Large intestine (tissue), 3 donors: Measurements from ENCODE around the gene CDK19. TPM values are rescaled to one million over a fixed set of nuclear protein-coding genes. Genes with fewer than 3 reads are reported as not detected.

ENCODE experiments used
- DNase-seq, 2 donors: peaks; one replicate each; pipeline versions ENCODE4 v3.0.0 to v3.0.0-alpha.2; 2013
- H3K27ac ChIP-seq: one replicate; pipeline ENCODE4 v1.5.1; 2013; ENCODE audit warnings: low read length
- H3K27me3 ChIP-seq: 2 replicates; pipeline ENCODE4 v1.6.1; 2013; ENCODE audit warnings: low read length; ENCODE audit not compliant: control insufficient read depth, insufficient read depth
- H3K36me3 ChIP-seq: 2 replicates; pipeline ENCODE4 v1.6.1; 2013; ENCODE audit warnings: low read length; ENCODE audit not compliant: control insufficient read depth, insufficient read depth
- H3K4me1 ChIP-seq: one replicate; pipeline ENCODE4 v1.6.1; 2013; ENCODE audit warnings: low read length; ENCODE audit not compliant: control insufficient read depth, insufficient read depth
- H3K4me3 ChIP-seq: one replicate; pipeline ENCODE4 v1.5.1; 2013; ENCODE audit warnings: low read length
- H3K9me3 ChIP-seq: one replicate; pipeline ENCODE4 v1.6.1; 2013; ENCODE audit warnings: mild to moderate bottlenecking, low read depth, low read length, moderate library complexity; ENCODE audit not compliant: control insufficient read depth
- WGBS: methylation state at CpG from one replicate; pipeline ENCODE4 v1.1.5; 2013; ENCODE audit warnings: low lambda C conversion rate; ENCODE audit not compliant: insufficient coverage; 5-methylcytosine and 5-hydroxymethylcytosine counted together
- polyA plus RNA-seq: library from polyadenylated mRNA; unstranded; fragments of 120-200 nt; gene quantifications from one replicate; pipeline ENCODE4 v1.2.1, GENCODE V29; 2013

CDK19 gene
- polyA plus RNA-seq, 1 donor: 18.3 TPM

DNA sequence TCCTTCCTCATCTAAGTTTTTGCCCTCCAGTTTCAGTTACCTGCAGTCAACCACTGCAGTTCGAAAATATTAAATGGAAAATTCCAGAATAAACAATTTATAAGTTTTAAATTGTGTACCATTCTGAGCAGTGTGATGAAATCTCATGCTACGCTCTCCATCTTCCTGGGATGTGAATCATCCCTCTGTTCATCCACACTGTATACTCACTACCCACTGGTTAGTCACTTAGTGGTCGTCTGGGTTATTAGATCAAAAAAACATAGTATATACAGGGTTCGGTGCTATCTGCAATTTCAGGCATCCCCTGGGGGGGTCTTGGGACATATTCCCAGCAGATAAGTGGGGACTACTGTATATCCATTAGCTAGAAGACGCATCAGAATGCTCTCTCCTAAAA is 186.9 kb downstream of the CDK19 start:
- Histone ChIP-seq H3K4me1 (no peaks in the 10 kb centered on the region), H3K27ac (no peak overlapping the region), H3K4me3 (no peak overlapping the region), H3K9me3 (no peaks in the 10 kb centered on the region), H3K36me3 (peaks cover 6% of the 10 kb centered on the region), H3K27me3 (no peaks in the 10 kb centered on the region)
- WGBS: 100% methylated on average over 1 of the region's 5 CpGs
- DNase-seq: no peak

- H3K36me3 ChIP-seq: peaks cover 20% of the 10 kb centered on the region
- H3K9me3 ChIP-seq: no peaks in the 10 kb centered on the region
- no peaks in the 10 kb centered on the region for H3K4me1 ChIP-seq
- H3K4me3 ChIP-seq: no peak overlapping the region
- WGBS: 78% methylated on average over 1 of the region's 1 CpG
- H3K27me3 ChIP-seq: no peaks in the 10 kb centered on the region
- no peak overlapping the region for H3K27ac ChIP-seq
- DNase-seq: no peak
Measured at GRCh38 chr6:110626442-110626841, 188.8 kb downstream of the CDK19 start.

DNA sequence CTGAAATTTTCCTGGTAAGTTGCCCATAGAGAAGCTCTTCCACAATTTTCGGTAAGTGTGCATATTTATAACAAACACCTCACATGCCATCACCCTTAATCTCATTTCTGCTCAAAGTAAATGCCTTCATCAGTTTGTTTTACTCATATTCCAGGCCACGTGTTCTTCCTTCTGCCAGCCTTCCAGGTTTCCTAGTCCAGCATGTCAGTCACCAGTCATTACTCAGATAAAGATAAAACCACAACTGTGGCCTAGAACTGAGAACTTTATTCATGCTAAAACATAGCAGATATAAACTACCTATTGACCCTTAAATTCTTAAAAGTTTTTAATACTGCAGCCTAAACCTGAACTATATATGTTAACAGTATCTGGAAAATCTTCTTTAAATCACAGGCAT is 189.4 kb downstream of the CDK19 start:
- no peak for DNase-seq
- WGBS: 67% methylated on average over 1 of the region's 2 CpGs

DNA sequence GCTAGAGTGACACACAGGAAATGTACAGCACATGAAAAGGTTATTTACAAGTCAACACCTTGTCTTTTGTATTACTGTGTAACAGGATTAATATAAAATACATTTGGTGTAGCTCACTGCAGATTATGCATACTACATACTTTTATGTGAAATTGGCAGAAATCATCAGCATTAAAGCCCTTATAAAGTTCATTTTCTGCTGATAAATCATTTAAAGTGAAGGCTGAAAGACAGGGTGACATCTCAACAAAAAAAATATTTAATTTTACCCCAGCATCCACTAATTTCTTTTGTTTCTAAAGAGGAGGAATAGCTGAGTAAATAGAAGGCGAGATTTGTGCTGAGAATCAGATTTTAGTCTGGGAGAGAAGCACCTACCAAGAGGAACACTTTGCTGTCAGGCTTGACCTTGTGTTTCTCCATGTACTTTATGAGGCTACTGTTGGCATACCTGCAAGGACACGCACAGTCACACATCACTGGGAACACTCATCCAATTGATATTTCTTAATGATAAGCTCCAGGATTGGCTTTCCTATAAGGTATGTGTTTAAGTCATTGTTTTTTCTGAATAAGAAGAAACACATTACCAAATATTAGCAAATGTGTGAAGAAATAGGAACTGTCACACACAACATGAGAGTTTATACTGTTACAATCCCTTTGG is 192.2 kb downstream of the CDK19 start:
- DNase-seq: no peak
- Histone ChIP-seq H3K36me3 (peaks cover 30% of the 10 kb centered on the region), H3K27ac (no peak overlapping the region), H3K4me1 (peaks cover 7% of the 10 kb centered on the region), H3K27me3 (no peaks in the 10 kb centered on the region), H3K4me3 (no peak overlapping the region), H3K9me3 (no peaks in the 10 kb centered on the region)
- WGBS: no CpG with 5 or more reads among the region's 2 CpGs

More for the DNA sequence above, 189.4 kb downstream of the CDK19 start:
- Histone ChIP-seq H3K27me3 (no peaks in the 10 kb centered on the region), H3K36me3 (peaks cover 25% of the 10 kb centered on the region), H3K27ac (no peak overlapping the region), H3K4me3 (no peak overlapping the region), H3K4me1 (no peaks in the 10 kb centered on the region), H3K9me3 (no peaks in the 10 kb centered on the region)

DNA sequence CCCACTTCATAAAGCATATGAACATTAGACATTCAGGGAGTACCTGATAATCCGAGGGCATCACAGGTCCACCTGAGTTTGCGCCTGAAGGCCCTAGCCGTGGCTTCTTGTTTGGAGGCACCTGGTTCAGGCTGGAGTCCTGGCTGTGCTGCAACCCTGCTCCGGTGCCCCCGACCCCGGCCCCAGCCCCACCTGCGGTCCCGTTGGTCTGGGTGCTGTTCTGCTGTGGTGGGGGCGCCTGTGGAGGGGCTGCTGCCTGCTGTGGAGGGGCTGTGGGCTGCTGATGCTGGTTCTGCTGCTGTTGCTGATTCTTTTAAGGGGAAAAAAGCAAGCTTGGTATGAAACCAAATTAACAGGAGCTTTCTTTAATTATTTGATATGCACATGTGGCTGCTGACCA is 194.2 kb downstream of the CDK19 start:
- no peak for DNase-seq
- Histone ChIP-seq H3K27ac (no peak overlapping the region), H3K9me3 (no peaks in the 10 kb centered on the region), H3K27me3 (no peaks in the 10 kb centered on the region), H3K36me3 (peaks cover 33% of the 10 kb centered on the region), H3K4me1 (peaks cover 7% of the 10 kb centered on the region), H3K4me3 (no peak overlapping the region)
- WGBS: no CpG with 5 or more reads among the region's 9 CpGs

GRCh38 chr6:110620065-110620464 is 195.2 kb downstream of the CDK19 start:
- 17% methylated on average over 1 of the region's 1 CpG for WGBS
- Histone ChIP-seq H3K27me3 (no peaks in the 10 kb centered on the region), H3K36me3 (peaks cover 33% of the 10 kb centered on the region), H3K4me3 (no peak overlapping the region), H3K27ac (no peak overlapping the region), H3K9me3 (no peaks in the 10 kb centered on the region), H3K4me1 (peaks cover 7% of the 10 kb centered on the region)
- DNase-seq: no peak

DNA sequence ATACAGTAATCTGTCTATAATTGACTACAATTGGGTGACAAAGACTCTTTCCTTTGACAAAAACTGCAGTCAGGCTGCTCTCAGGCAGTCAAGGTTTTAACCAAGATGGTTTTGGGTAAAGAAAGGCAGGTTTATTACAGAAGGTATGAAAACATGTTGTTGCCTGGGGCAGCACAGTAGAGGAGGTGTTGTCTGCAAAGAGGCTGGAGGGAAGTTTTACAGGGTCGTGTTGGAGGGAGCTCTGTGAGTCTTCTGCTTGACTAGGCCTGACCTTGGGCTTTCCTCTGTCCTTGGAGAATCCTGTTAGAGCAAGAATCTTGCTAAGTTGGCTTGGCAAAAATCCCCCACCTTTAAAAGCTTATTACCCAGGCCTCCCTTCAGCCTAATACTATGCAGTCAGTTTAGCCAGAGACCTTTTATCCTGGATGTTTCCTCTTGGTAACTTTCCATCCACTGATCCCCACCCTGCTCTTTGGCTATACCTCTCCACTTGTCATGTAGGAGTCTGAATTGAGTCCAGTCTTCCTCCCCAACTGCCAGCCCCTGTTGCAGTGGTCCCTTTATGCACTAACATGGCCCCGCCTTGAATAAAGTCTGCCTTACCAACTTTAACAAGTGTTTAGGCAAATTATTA is 195.9 kb downstream of the CDK19 start:
- Histone ChIP-seq H3K9me3 (no peaks in the 10 kb centered on the region), H3K4me3 (no peak overlapping the region), H3K4me1 (peaks cover 7% of the 10 kb centered on the region), H3K36me3 (peaks cover 35% of the 10 kb centered on the region), H3K27me3 (no peaks in the 10 kb centered on the region), H3K27ac (no peak overlapping the region)
- 100% methylated on average over 1 of the region's 2 CpGs for WGBS
- DNase-seq: no peak

DNA sequence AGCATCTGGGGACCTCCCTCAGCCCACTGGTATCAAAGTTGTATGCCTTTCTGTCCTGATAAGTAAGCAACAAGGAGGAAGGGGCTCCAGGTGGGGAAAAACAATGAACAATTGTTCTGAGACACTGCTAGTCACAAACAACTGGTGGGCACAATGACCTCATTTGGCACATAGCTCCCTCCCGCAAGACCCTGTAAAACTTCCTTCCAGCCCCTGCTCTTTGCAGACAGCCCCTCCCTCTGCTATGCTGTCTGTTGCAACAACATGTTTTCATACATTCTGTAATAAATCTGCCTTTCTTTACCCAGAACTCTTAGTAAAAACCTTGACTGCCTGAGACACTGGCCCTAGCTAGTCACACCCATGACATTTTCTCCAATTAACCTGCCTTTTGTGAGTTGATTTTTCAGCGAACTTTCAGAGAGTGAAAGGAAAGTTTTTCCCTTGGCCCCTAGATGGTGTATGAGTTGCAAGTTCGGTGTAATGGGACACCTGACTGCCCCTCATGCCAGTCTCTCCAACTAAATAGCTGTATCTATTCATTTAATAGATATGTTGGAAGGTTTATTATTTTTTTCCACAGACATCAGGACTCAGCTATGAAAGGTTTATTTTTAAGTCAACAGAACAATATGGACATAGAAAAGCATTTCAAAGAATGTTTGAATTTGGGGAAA is 196.5 kb downstream of the CDK19 start:
- Histone ChIP-seq H3K4me1 (peaks cover 7% of the 10 kb centered on the region), H3K9me3 (no peaks in the 10 kb centered on the region), H3K27me3 (no peaks in the 10 kb centered on the region), H3K27ac (no peak overlapping the region), H3K36me3 (peaks cover 40% of the 10 kb centered on the region), H3K4me3 (no peak overlapping the region)
- peak; percentile 10 to 11 for DNase-seq
- no CpG with 5 or more reads among the region's 3 CpGs for WGBS

DNA sequence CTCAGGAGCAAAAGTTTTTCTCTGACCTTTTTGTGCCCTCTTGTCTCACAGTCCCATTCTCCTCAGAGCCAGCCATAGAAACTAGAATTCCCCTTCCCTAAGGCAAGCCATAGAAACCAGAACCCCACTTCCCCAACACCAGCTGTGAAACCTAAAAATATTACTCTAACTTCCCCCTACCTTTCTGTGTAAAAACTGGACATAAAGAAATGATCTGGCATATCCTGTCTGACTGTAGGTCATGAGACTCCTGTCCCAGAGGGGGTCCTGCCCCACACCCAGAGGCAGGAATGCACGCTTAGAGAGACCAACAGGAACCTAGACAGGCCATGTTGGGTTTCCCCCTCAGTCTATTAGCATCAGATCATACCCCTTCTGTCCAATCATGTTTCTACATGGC is 198.2 kb downstream of the CDK19 start:
- H3K27me3 ChIP-seq: no peaks in the 10 kb centered on the region
- no peak overlapping the region for H3K27ac ChIP-seq
- no peak overlapping the region for H3K4me3 ChIP-seq
- no CpG with 5 or more reads among the region's 1 CpG for WGBS
- no peak for DNase-seq
- H3K4me1 ChIP-seq: peaks cover 7% of the 10 kb centered on the region
- H3K36me3 ChIP-seq: peaks cover 40% of the 10 kb centered on the region
- H3K9me3 ChIP-seq: no peaks in the 10 kb centered on the region

- H3K4me1 ChIP-seq: peaks cover 7% of the 10 kb centered on the region
- no peak overlapping the region for H3K4me3 ChIP-seq
- no peak for DNase-seq
- no peaks in the 10 kb centered on the region for H3K9me3 ChIP-seq
- no peak overlapping the region for H3K27ac ChIP-seq
- peaks cover 33% of the 10 kb centered on the region for H3K36me3 ChIP-seq
- no peaks in the 10 kb centered on the region for H3K27me3 ChIP-seq
- WGBS: 100% methylated on average over 1 of the region's 1 CpG
Measured at GRCh38 chr6:110615722-110616121, 199.5 kb downstream of the CDK19 start.
